Mononuclear cell (primary cell): ENCODE data around the gene PARD3B. TPM values are rescaled to one million over a fixed set of nuclear protein-coding genes. Genes with fewer than 3 reads are reported as not detected.

ENCODE experiments used
- H3K27me3 ChIP-seq: 2 replicates; pipeline ENCODE4 v1.6.0; 2011; ENCODE audit warnings: low read length, control low read depth; ENCODE audit not compliant: insufficient read depth
- H3K4me1 ChIP-seq: 2 replicates; pipeline ENCODE4 v1.5.1; 2011; ENCODE audit warnings: mild to moderate bottlenecking, low read length, control low read depth; ENCODE audit not compliant: insufficient read depth
- H3K4me3 ChIP-seq: 2 replicates; pipeline ENCODE4 v1.5.1; 2011; ENCODE audit warnings: mild to moderate bottlenecking, low read length, moderate library complexity
- H3K9me3 ChIP-seq: 2 replicates; pipeline ENCODE4 v1.5.1; 2011; ENCODE audit warnings: low read depth, mild to moderate bottlenecking, control low read depth, low read length
- total RNA-seq: library from RNA; depleted of rRNA; stranded (reverse); fragments of >200 nt; gene quantifications from one replicate; pipeline ENCODE4 v1.2.3, GENCODE V29; 2012

Gene PARD3B
- total RNA-seq, 1 donor: 0.94 TPM

DNA sequence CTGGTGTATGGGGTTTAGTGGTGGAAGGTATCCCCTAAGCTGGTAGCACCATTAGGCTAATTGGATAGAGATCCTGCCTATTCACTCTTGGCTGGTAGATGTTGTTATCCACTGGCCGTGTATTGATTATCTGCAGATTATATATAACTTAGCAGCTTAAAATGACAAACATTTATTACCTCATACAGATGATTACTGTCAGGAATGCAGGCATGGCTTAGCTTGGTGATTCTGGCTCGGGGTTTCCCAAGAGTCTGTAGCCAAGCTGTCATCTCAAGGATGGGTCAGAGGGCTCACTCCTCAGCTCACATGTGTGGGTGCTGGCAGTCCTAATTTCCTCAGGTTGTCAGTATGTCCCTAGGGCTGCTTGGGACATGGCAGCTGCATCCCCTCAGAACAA lies 465.8 kb downstream of the PARD3B start:
- H3K27me3 ChIP-seq: no peaks in the 10 kb centered on the region
- no peak overlapping the region for H3K4me3 ChIP-seq
- no peaks in the 10 kb centered on the region for H3K4me1 ChIP-seq
- no peaks in the 10 kb centered on the region for H3K9me3 ChIP-seq

DNA sequence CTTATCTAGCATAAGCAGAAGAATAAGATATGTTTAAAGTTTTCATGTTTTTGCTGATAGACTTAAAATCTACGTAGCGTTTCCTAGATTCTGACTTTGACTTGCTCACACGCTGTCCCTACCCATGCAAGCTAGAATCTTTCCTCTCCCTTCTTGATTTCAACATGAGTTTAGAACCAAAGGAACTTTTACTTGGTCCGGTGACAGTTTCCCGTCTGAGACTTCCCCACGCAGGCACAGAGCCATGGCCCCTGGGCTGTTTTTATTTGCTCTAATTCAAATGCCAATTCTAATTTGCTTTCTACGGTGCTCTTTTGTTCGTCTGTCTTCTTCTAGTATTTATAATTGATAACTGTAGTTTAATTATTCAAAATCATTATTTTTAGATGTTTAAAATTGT lies 467.7 kb downstream of the PARD3B start:
- Histone ChIP-seq H3K4me3 (no peak overlapping the region), H3K9me3 (no peaks in the 10 kb centered on the region), H3K27me3 (no peaks in the 10 kb centered on the region), H3K4me1 (no peaks in the 10 kb centered on the region)

DNA sequence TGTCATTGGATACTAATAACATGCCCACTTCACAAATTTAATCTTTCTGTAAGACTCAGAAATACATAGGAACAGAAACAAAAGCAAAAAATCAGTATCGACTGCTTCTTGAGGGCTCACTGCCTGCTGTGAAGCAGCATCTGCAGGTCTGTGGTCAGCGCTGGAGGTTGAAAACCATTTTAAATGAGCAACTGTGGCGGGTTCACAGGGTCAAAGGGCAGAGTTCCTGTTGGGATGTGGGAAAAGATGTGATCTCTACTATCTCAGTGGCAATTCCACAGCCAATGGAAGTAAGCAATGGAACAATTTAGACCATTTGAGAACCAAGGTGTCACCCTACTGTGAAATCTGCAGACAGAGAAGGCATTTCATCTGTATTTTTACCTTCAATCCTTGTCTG lies 468.3 kb downstream of the PARD3B start:
- no peaks in the 10 kb centered on the region for H3K9me3 ChIP-seq
- no peaks in the 10 kb centered on the region for H3K4me1 ChIP-seq
- no peak overlapping the region for H3K4me3 ChIP-seq
- no peaks in the 10 kb centered on the region for H3K27me3 ChIP-seq

- H3K4me1 ChIP-seq: no peaks in the 10 kb centered on the region
- H3K27me3 ChIP-seq: no peaks in the 10 kb centered on the region
- no peak overlapping the region for H3K4me3 ChIP-seq
- no peaks in the 10 kb centered on the region for H3K9me3 ChIP-seq
These were observed 468.9 kb downstream of the PARD3B start for GRCh38 chr2:205014201-205014600.

GRCh38 chr2:205017381-205017780 lies 472.1 kb downstream of the PARD3B start:
- Histone ChIP-seq H3K4me3 (no peak overlapping the region), H3K9me3 (no peaks in the 10 kb centered on the region), H3K4me1 (no peaks in the 10 kb centered on the region), H3K27me3 (no peaks in the 10 kb centered on the region)

DNA sequence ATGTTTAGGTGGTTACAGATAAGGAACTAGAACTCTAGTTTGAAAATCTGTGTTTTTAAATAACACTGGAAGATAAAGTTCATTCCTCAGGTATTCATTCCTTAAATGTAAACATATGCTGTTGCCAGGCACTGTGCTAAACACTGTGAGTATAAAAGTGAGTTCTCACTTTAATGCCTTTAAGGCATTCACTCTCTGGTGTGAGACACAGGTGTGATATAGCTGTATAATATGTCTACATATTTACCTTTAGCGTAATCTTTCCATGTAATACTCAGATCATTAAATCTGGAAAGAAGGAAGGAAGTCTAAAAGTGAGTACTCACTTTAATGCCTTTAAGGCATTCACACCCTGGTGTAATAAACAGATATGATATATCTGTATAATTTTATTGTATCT lies 472.6 kb downstream of the PARD3B start:
- Histone ChIP-seq H3K9me3 (no peaks in the 10 kb centered on the region), H3K27me3 (no peaks in the 10 kb centered on the region), H3K4me3 (no peak overlapping the region)

DNA sequence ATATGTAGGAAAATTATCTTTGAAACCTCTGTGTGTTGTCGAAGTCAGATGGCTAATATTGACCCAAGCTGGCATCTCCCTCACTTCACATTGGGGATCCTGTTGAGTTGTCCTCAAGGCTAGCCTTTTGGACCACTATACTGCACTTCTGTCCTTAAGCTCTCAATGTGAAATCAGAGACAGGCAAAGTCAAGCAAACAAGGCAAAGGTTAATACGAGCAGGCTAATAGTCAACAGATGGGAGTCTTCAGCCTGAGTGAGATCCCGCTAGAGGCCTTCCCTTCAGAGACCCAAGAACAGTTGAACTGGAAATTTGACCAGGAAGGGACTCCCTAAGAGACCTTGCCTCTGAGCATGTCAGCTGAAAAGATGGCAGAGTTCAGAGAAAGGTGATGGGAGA lies 475.4 kb downstream of the PARD3B start:
- Histone ChIP-seq H3K9me3 (no peaks in the 10 kb centered on the region), H3K27me3 (no peaks in the 10 kb centered on the region), H3K4me1 (no peaks in the 10 kb centered on the region), H3K4me3 (no peak overlapping the region)

More for the DNA sequence above, 472.6 kb downstream of the PARD3B start:
- no peaks in the 10 kb centered on the region for H3K4me1 ChIP-seq

- H3K9me3 ChIP-seq: no peaks in the 10 kb centered on the region
- no peaks in the 10 kb centered on the region for H3K4me1 ChIP-seq
- H3K4me3 ChIP-seq: no peak overlapping the region
- no peaks in the 10 kb centered on the region for H3K27me3 ChIP-seq
These were observed 477.6 kb downstream of the PARD3B start for GRCh38 chr2:205022841-205023240.

GRCh38 chr2:205024822-205025518 lies 479.7 kb downstream of the PARD3B start:
- Histone ChIP-seq H3K4me3 (no peak overlapping the region), H3K9me3 (no peaks in the 10 kb centered on the region), H3K27me3 (no peaks in the 10 kb centered on the region), H3K4me1 (no peaks in the 10 kb centered on the region)

DNA sequence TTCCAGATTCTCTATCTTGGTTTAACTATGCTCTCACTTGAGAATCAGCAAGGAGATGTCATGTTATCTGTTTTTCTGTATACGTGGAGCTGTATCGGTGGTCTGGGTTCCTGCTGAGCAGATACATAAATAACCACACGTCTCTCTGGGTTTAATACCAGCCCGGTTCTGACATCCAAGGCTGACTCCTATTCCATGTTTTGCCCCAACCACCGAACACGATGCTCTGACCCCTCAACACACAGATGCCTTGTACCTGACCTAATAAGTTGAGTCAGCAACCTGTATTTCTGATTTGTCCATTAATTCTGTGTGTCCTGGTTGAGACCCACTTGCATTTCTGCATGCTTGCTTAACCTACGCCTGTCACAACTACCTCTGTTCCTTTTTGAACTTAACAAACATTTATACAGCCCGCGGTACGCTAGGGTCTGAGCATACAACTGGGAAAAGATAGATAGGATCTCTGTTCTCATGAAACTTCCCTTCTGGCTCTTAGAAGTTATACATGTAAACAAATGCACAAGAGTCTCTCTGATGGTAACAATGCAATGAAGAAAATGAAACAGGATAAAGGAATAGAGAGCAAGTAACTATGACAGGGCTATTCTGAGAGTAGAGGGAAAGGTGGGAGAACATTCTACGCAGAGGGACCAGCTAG lies 480.4 kb downstream of the PARD3B start:
- Histone ChIP-seq H3K4me1 (no peaks in the 10 kb centered on the region), H3K9me3 (no peaks in the 10 kb centered on the region), H3K4me3 (no peak overlapping the region), H3K27me3 (no peaks in the 10 kb centered on the region)

DNA sequence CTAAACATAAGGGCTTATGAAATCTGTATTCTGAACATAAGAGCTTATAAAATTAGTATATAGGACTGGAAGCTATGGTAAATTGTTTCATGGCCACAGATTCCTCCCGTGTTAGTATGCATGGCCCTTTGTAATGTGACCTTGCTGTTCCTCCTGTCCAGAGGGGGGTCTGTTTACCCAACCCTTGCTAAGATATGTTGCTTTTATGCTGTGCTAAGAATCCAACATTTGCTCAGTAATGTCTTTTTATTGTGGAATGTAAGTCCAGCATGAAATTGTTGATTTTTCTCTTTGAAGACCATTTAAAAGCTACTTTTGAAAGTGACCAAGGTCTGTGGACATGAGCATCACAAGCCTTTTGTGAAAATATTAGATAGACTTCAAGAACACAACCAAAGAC lies 485.4 kb downstream of the PARD3B start:
- Histone ChIP-seq H3K9me3 (no peaks in the 10 kb centered on the region), H3K4me1 (no peaks in the 10 kb centered on the region), H3K4me3 (no peak overlapping the region), H3K27me3 (no peaks in the 10 kb centered on the region)

GRCh38 chr2:205032093-205032551 lies 486.8 kb downstream of the PARD3B start:
- Histone ChIP-seq H3K4me3 (no peak overlapping the region), H3K9me3 (no peaks in the 10 kb centered on the region), H3K27me3 (no peaks in the 10 kb centered on the region), H3K4me1 (no peaks in the 10 kb centered on the region)

DNA sequence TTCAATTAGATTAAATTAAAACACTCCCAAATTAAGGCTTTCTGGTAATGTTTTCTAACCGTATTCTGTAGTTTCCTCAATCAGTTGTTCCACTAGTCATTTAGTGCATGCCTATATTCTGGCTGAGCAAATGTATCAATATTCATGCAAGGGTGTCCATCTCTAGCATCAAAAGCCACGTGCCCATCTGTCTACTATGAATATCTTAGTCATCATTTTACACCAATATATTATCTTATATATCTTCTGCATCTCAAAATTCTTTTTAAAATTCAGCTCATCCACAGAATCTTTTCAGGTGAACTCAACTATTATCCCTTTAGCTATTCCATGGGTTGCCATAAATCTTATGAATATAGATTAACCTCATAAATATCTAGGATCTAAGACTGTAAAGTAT lies 488.2 kb downstream of the PARD3B start:
- H3K4me1 ChIP-seq: no peaks in the 10 kb centered on the region
- H3K9me3 ChIP-seq: no peaks in the 10 kb centered on the region
- H3K27me3 ChIP-seq: no peaks in the 10 kb centered on the region
- H3K4me3 ChIP-seq: no peak overlapping the region

DNA sequence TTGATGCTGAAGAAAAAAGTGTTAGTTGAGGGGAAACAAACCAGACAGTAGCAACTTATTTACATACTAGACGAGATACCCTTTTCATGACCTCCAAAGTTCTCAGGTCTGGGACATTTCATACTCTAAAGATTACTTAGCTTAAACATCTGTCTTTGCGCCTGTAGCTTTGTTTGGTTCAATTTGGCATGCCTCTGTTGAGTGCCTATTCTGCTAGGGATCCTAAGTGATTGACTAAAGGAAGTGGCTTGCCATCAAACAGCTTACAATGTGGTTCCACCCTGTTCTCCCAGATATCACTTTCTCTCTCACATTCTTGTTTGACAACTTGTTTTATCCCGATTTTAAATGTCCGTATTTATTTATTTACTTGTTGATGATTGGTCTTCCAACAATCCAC lies 488.8 kb downstream of the PARD3B start:
- Histone ChIP-seq H3K27me3 (no peaks in the 10 kb centered on the region), H3K4me1 (no peaks in the 10 kb centered on the region), H3K4me3 (no peak overlapping the region), H3K9me3 (no peaks in the 10 kb centered on the region)

- H3K9me3 ChIP-seq: no peaks in the 10 kb centered on the region
- H3K4me1 ChIP-seq: no peaks in the 10 kb centered on the region
- no peak overlapping the region for H3K4me3 ChIP-seq
- H3K27me3 ChIP-seq: no peaks in the 10 kb centered on the region
These were observed 495.0 kb downstream of the PARD3B start for GRCh38 chr2:205040323-205040722.
